H1 (cell line): ENCODE results near the gene TUNAR. TPM values are rescaled to one million over a fixed set of nuclear protein-coding genes. Genes with fewer than 3 reads are reported as not detected.

Source experiments
- CTCF ChIA-PET: fragments of 300-600 bp; sonication (Branson Sonifier 250); formaldehyde crosslinking; loops from one replicate; lab custom pipeline; 2021; ENCODE audit not compliant: partially characterized antibody; lab: Charles Lee
- POLR2A ChIA-PET: fragments of 300-600 bp; sonication (Branson Sonifier 250); formaldehyde crosslinking; loops from one replicate; lab custom pipeline; 2021; ENCODE audit warnings: inconsistent platforms; ENCODE audit not compliant: partially characterized antibody; lab: Charles Lee
- DNase-seq, 2 experiments: peaks; one replicate each; pipeline versions ENCODE4 v3.0.0 to v3.0.0-alpha.2; 2010 to 2022; ENCODE audit warnings: low spot score in 2 of 2, low read depth in 1 of 2, mixed read lengths in 1 of 2
- FAIRE-seq: peaks from 2 replicates; lab custom pipeline; 2011; peaks lifted over from hg19 to GRCh38; lab: Jason Lieb, UNC
- H2AFZ ChIP-seq: 2 replicates; pipeline ENCODE4 v1.8.1; 2012; ENCODE audit warnings: low read length, inconsistent platforms
- H2AK5ac ChIP-seq: 2 replicates; pipeline ENCODE4 v1.6.1; 2013; ENCODE audit warnings: low read depth, low read length
- H2BK120ac ChIP-seq: replicated peaks from 2 replicates; pipeline ENCODE3; 2013; ENCODE audit warnings: low read depth, low read length, inconsistent platforms
- H2BK12ac ChIP-seq: 2 replicates; pipeline ENCODE4 v1.6.1; 2013; ENCODE audit warnings: low read depth, low read length
- H2BK15ac ChIP-seq: 2 replicates; pipeline ENCODE4 v1.6.1; 2013; ENCODE audit warnings: low read length
- H2BK20ac ChIP-seq: 2 replicates; pipeline ENCODE4 v1.6.1; 2013; ENCODE audit warnings: low read length
- H2BK5ac ChIP-seq: 2 replicates; pipeline ENCODE4 v1.6.1; 2013; ENCODE audit warnings: low read depth, low read length
- H3K14ac ChIP-seq: 2 replicates; pipeline ENCODE4 v1.6.1; 2013; ENCODE audit warnings: inconsistent platforms; ENCODE audit not compliant: insufficient read length
- H3K18ac ChIP-seq: 2 replicates; pipeline ENCODE4 v1.6.1; 2013; ENCODE audit warnings: low read length; ENCODE audit errors: extremely low read depth
- H3K23ac ChIP-seq: 2 replicates; pipeline ENCODE4 v1.6.1; 2013; ENCODE audit warnings: inconsistent platforms; ENCODE audit not compliant: insufficient read length
- H3K23me2 ChIP-seq: 2 replicates; pipeline ENCODE4 v1.6.1; 2013; ENCODE audit warnings: low read depth, low read length
- H3K27ac ChIP-seq: 2 replicates; pipeline ENCODE4 v1.6.1; 2011; ENCODE audit warnings: low read depth, low read length, inconsistent platforms
- H3K27me3 ChIP-seq, 4 experiments: replicated peaks in 1 of 4; 1 replicate in 1 of 4; 2 replicates in 3 of 4; pipeline versions ENCODE4 v1.6.1 to v1.8.1; 2011 to 2013; ENCODE audit warnings: low read length in 3 of 4, mild to moderate bottlenecking in 3 of 4, inconsistent platforms in 2 of 4, mixed read lengths in 2 of 4, moderate library complexity in 1 of 4; ENCODE audit not compliant: control insufficient read depth in 3 of 4, insufficient read depth in 3 of 4; ENCODE audit errors: extremely low read depth in 1 of 4
- H3K36me3 ChIP-seq, 4 experiments: 2 replicates each; pipeline versions ENCODE4 v1.6.1 to v1.8.1; 2011 to 2013; ENCODE audit warnings: mild to moderate bottlenecking in 4 of 4, low read length in 3 of 4, moderate library complexity in 2 of 4, control low read depth in 1 of 4, inconsistent platforms in 1 of 4; ENCODE audit not compliant: insufficient read depth in 4 of 4, control insufficient read depth in 2 of 4
- H3K4ac ChIP-seq: replicated peaks from 2 replicates; pipeline ENCODE3; 2013; ENCODE audit warnings: low read length, low read depth, mixed read lengths, inconsistent platforms; ENCODE audit not compliant: insufficient read length
- H3K4me1 ChIP-seq, 4 experiments: replicated peaks in 1 of 4; 1 replicate in 1 of 4; 2 replicates in 3 of 4; pipeline versions ENCODE4 v1.6.1 to v1.8.1; 2011 to 2013; ENCODE audit warnings: low read length in 3 of 4, inconsistent platforms in 2 of 4, mixed read lengths in 1 of 4; ENCODE audit not compliant: insufficient read depth in 4 of 4, control insufficient read depth in 3 of 4
- H3K4me2 ChIP-seq, 2 experiments: 2 replicates each; pipeline versions ENCODE4 v1.6.1 to v1.8.1; 2011 to 2013; ENCODE audit warnings: low read depth in 2 of 2, low read length in 2 of 2, control low read depth in 1 of 2, inconsistent platforms in 1 of 2, mild to moderate bottlenecking in 1 of 2; ENCODE audit not compliant: insufficient read depth in 1 of 2
- H3K4me3 ChIP-seq, 4 experiments: fragments of 200-600, 300-600 bp in 1 of 4; sonication (generic), shearing (Covaris generic), sonication (Bioruptor Twin) in 1 of 4; 2 replicates each; pipeline versions ENCODE4 v1.5.1 to v1.8.1; 2011 to 2016; ENCODE audit warnings: low read length in 4 of 4, low read depth in 3 of 4, control low read depth in 2 of 4, inconsistent platforms in 2 of 4, mild to moderate bottlenecking in 2 of 4, mixed read lengths in 1 of 4, moderate library complexity in 1 of 4; ENCODE audit not compliant: insufficient read depth in 2 of 4; ENCODE audit errors: extremely low read depth in 1 of 4
- H3K56ac ChIP-seq: replicated peaks from 2 replicates; pipeline ENCODE3; 2013; ENCODE audit warnings: low read depth, mild to moderate bottlenecking, mixed read lengths, low read length, inconsistent platforms; ENCODE audit not compliant: insufficient read length
- H3K79me1 ChIP-seq: 2 replicates; pipeline ENCODE4 v1.6.1; 2013; ENCODE audit warnings: low read depth, low read length, control low read depth
- H3K79me2 ChIP-seq, 2 experiments: 2 replicates each; pipeline versions ENCODE4 v1.6.1 to v1.8.1; 2012 to 2013; ENCODE audit warnings: low read length in 2 of 2, mild to moderate bottlenecking in 2 of 2, inconsistent platforms in 1 of 2; ENCODE audit not compliant: insufficient read depth in 2 of 2, control insufficient read depth in 1 of 2
- H3K9ac ChIP-seq, 4 experiments: replicated peaks in 1 of 4; 1 replicate in 1 of 4; 2 replicates in 3 of 4; pipeline versions ENCODE4 v1.6.1 to v1.8.1; 2011 to 2013; ENCODE audit warnings: low read depth in 3 of 4, low read length in 3 of 4, control low read depth in 2 of 4, mild to moderate bottlenecking in 2 of 4, moderate library complexity in 2 of 4, inconsistent platforms in 1 of 4; ENCODE audit errors: extremely low read depth in 1 of 4
- H3K9me3 ChIP-seq, 2 experiments: 2 replicates each; pipeline versions ENCODE4 v1.6.1 to v1.8.1; 2012 to 2013; ENCODE audit warnings: mild to moderate bottlenecking in 2 of 2, moderate library complexity in 2 of 2, control low read depth in 1 of 2, inconsistent platforms in 1 of 2, low read depth in 1 of 2, low read length in 1 of 2, mixed read lengths in 1 of 2; ENCODE audit not compliant: insufficient read depth in 2 of 2
- H4K20me1 ChIP-seq, 2 experiments: replicated peaks in 1 of 2; 2 replicates each; pipeline versions ENCODE3 to v1.8.1; 2011 to 2013; ENCODE audit warnings: inconsistent platforms in 2 of 2, low read length in 2 of 2, mild to moderate bottlenecking in 1 of 2; ENCODE audit not compliant: insufficient read depth in 2 of 2, control insufficient read depth in 1 of 2
- H4K5ac ChIP-seq: 2 replicates; pipeline ENCODE4 v1.6.1; 2013; ENCODE audit warnings: low read length, low read depth, mixed read lengths, inconsistent platforms; ENCODE audit not compliant: insufficient read length
- H4K8ac ChIP-seq: 2 replicates; pipeline ENCODE4 v1.8.0; 2013; ENCODE audit warnings: mild to moderate bottlenecking, moderate library complexity, low read length, inconsistent platforms; ENCODE audit not compliant: insufficient read depth; ENCODE audit errors: extremely low read depth
- H4K91ac ChIP-seq: replicated peaks from 2 replicates; pipeline ENCODE3; 2013; ENCODE audit warnings: low read length, mixed read lengths, inconsistent platforms; ENCODE audit not compliant: insufficient read length
- BCL11A ChIP-seq, 2 experiments: IDR thresholded peaks; one replicate each; pipeline ENCODE4 v1.6.1; 2011; ENCODE audit warnings: low read depth in 2 of 2, low read length in 2 of 2, mild to moderate bottlenecking in 2 of 2
- CEBPB ChIP-seq: IDR thresholded peaks from 2 replicates; pipeline ENCODE4 v1.6.1; 2012; ENCODE audit warnings: low read depth, low read length
- CHD2 ChIP-seq: IDR thresholded peaks from 2 replicates; pipeline ENCODE4 v1.6.1; 2012; ENCODE audit warnings: low read length, improper control_type of control experiment
- HDAC2 ChIP-seq, 2 experiments: fragments of 300-600 bp in 1 of 2; sonication (generic) in 1 of 2; IDR thresholded peaks; 2 replicates each; pipeline ENCODE4 v1.6.1; 2011 to 2012; ENCODE audit warnings: low read depth in 2 of 2, low read length in 2 of 2, mild to moderate bottlenecking in 2 of 2, moderate library complexity in 2 of 2, borderline replicate concordance in 1 of 2, inconsistent platforms in 1 of 2
- NANOG ChIP-seq: IDR thresholded peaks from 2 replicates; pipeline ENCODE4 v1.6.1; 2011; ENCODE audit warnings: low read length, low read depth, mild to moderate bottlenecking, inconsistent platforms; ENCODE audit not compliant: insufficient read depth, poor library complexity, severe bottlenecking
- POLR2AphosphoS5 ChIP-seq: IDR thresholded peaks from 2 replicates; pipeline ENCODE4 v1.6.1; 2011; ENCODE audit warnings: low read depth, low read length
- SP4 ChIP-seq: IDR thresholded peaks from 2 replicates; pipeline ENCODE4 v1.6.1; 2012; ENCODE audit warnings: low read length, inconsistent platforms
- WGBS, 2 experiments: shearing (Covaris generic) in 1 of 2; methylation state at CpG; one replicate each; pipeline versions ENCODE4 v1.1.6 to v1.1.7; 2013 to 2015; ENCODE audit warnings: low lambda C conversion rate in 2 of 2, mixed read lengths in 2 of 2, inconsistent platforms in 1 of 2, low coverage in 1 of 2, missing lambda C conversion rate in 1 of 2; ENCODE audit not compliant: insufficient replicate concordance in 2 of 2, insufficient coverage in 1 of 2, insufficient read length in 1 of 2; ENCODE audit errors: extremely low coverage in 1 of 2, missing lambda C conversion rate in 1 of 2; 5-methylcytosine and 5-hydroxymethylcytosine counted together
- polyA plus RNA-seq, 7 experiments: library from polyadenylated mRNA; depleted of rRNA in 3 of 7; stranded (reverse) in 5 of 7; unstranded in 2 of 7; fragments of >200 nt in 5 of 7; fragments of 200-250 nt in 2 of 7; gene quantifications; 1 replicate in 5 of 7; 2 replicates in 1 of 7; 4 replicates in 1 of 7; pipeline versions ENCODE4 v1.2.1 to v1.2.3, GENCODE V29; 2011 to 2013; ENCODE audit warnings: missing spikeins in 2 of 7, mixed read lengths in 2 of 7
- total RNA-seq: library from RNA; stranded (reverse); fragmentation: NEBNext Ultra II Directional; extraction: Animal tissue kit (Norgen Biotek cat#: 25700); gene quantifications from 2 replicates; pipeline ENCODE4 v1.2.1, GENCODE V29; 2021
- TF ChIP-seq, protein P1 (sequence below): IDR thresholded peaks from 2 replicates; pipeline ENCODE4 v1.6.1; 2012; ENCODE audit warnings: inconsistent platforms
- TF ChIP-seq, protein P2 (sequence below): IDR thresholded peaks from 2 replicates; pipeline ENCODE4 v1.6.1; 2012; ENCODE audit warnings: inconsistent platforms

Gene TUNAR
- total and polyA plus RNA-seq, 2 of the 8 experiments (the other 6 are each of a cell fraction or from before 2014, with no cell fraction given) = 12.8 to 63.9 TPM

DNA sequence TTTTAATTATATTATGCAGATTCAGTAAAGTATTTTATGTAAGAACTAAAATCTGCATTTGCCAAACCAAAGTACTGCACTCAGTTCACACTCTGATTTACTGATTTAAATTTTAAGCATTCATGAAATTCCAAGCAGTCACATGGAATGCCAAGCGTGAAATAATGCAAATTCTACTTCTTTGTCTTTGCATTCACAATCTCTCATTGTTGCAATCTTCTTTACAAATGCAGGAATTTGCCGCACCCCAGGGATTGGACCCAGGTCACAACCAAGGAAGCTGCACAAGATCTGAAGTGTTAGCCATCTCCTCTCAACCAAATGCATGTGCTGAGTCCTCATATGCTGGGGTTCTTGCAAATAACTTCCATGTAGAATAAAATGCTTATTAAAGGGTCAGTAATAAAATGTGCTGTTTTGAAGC, 71.9 kb downstream of the TUNAR start:
- Histone ChIP-seq H3K79me1 (no peaks in the 10 kb centered on the region), H3K23ac (no peak overlapping the region), H4K8ac (no peak overlapping the region), H2BK5ac (peak overlapping the region; percentile 99), H3K56ac (no peak overlapping the region), H3K4me1 (peaks cover 0 to 16% (median 9%) of the 10 kb centered on the region in 4 experiments; a peak in 5 of 7 replicates), H3K9me3 (peaks cover 0 to 3% of the 10 kb centered on the region in 2 experiments; a peak in 2 of 4 replicates), H2BK120ac (peak overlapping the region; percentile 93), H3K27me3 (no peaks in the 10 kb centered on the region), H3K4me2 (peak overlapping the region; percentile 18 to 52; a peak in 3 of 4 replicates), H3K14ac (no peak overlapping the region), H3K36me3 (no peaks in the 10 kb centered on the region), H3K79me2 (no peaks in the 10 kb centered on the region), H3K27ac (peak overlapping the region; percentile 75), H4K91ac (peak overlapping the region; percentile 79), H2AK5ac (peak overlapping the region; percentile 68; the same call in 1 of the 2 replicates), H3K18ac (peak overlapping the region; percentile 93; the same call in 1 of the 2 replicates), H2BK20ac (0 out of 2 replicates have a peak overlapping the region, but pooled peaks have one; percentile 73), H3K4ac (no peak overlapping the region), H3K9ac (no peak overlapping the region), H3K23me2 (no peaks in the 10 kb centered on the region), H4K5ac (peak overlapping the region; percentile 96), H2AFZ (no peak overlapping the region), H3K4me3 (peak overlapping the region in 1 of 4 experiments; percentile 41; a peak in 1 of 8 replicates), H2BK12ac (peak overlapping the region; percentile 96; the same call in 1 of the 2 replicates), H2BK15ac (no peak overlapping the region), H4K20me1 (no peaks in the 10 kb centered on the region)
- POLR2A ChIA-PET = interaction anchor here (0.8 to 4.1 kb wide), 11 partner anchors 8 to 72 kb away, joined by 3 to 34 read pairs (median 5); partner anchors contain the start of gene TUNAR
- FAIRE-seq = peak; percentile 100
- DNase-seq = peak in 1 of 2 experiments; percentile 91
- 0% methylated on average over 2 of the region's 2 CpGs; no CpG with 5 or more reads in 1 of the 2 experiments for WGBS, 2 experiments
- CTCF ChIA-PET = interaction anchor here (0.8 to 1.7 kb wide), 7 partner anchors 10 to 383 kb away, joined by 3 to 7 read pairs (median 4); no protein-coding TSS in a partner anchor
- TF ChIP-seq CEBPB (peak; percentile 86), HDAC2 (IDR thresholded peaks at IDR 0.05; ENCODE audit: borderline replicate concordance in 1 of 2, low read depth in 2 of 2, low read length in 2 of 2) (peak in 1 of 2 experiments; percentile 92; a peak in 2 of 4 replicates), SP4 (peak; percentile 66; the same call in 1 of the 2 replicates), BCL11A (IDR thresholded peaks at IDR 0.05; ENCODE audit: low read depth in 2 of 2, low read length in 2 of 2) (peak; percentile 86 to 92), POLR2AphosphoS5 (peak; percentile 60; the same call in 1 of the 2 replicates), CHD2 (no peak), NANOG (peak; percentile 79)
- TF ChIP-seq, protein P1, sequence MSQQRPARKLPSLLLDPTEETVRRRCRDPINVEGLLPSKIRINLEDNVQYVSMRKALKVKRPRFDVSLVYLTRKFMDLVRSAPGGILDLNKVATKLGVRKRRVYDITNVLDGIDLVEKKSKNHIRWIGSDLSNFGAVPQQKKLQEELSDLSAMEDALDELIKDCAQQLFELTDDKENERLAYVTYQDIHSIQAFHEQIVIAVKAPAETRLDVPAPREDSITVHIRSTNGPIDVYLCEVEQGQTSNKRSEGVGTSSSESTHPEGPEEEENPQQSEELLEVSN = peak; percentile 62
- TF ChIP-seq, protein P2, sequence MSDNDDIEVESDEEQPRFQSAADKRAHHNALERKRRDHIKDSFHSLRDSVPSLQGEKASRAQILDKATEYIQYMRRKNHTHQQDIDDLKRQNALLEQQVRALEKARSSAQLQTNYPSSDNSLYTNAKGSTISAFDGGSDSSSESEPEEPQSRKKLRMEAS = peak; percentile 73
